Peyer's patch (tissue), 4 donors: Measurements from ENCODE around the gene TRAPPC3. TPM values are rescaled to one million over a fixed set of nuclear protein-coding genes. Genes with fewer than 3 reads are reported as not detected.
A peak's percentile ranks its signal among the peaks of the same experiment; 100 is the strongest.

Source experiments
- DNase-seq, 3 donors: peaks; one replicate each; pipeline ENCODE4 v3.0.0-alpha.2; 2017 to 2019
- H3K27ac ChIP-seq, 4 donors: fragments of 200-600 bp; sonication (generic); one replicate each; pipeline ENCODE4 v1.5.1; 2016 to 2019
- H3K27me3 ChIP-seq, 2 donors: fragments of 200-600 bp; sonication (generic); one replicate each; pipeline ENCODE4 v1.5.1; 2019
- H3K36me3 ChIP-seq, 3 donors: fragments of 200-600 bp; sonication (generic); one replicate each; pipeline ENCODE4 v1.5.1; 2016 to 2019
- H3K4me1 ChIP-seq, 4 donors: fragments of 200-600 bp; sonication (generic); one replicate each; pipeline ENCODE4 v1.5.1; 2016 to 2019
- H3K4me3 ChIP-seq, 4 donors: fragments of 200-600 bp; sonication (generic); 1 replicate in 3 of 4; 2 replicates in 1 of 4; pipeline ENCODE4 v1.5.1; 2016 to 2019; ENCODE audit warnings: mild to moderate bottlenecking in 1 of 4
- H3K9me3 ChIP-seq, 4 donors: fragments of 200-600 bp; sonication (generic); one replicate each; pipeline ENCODE4 v1.5.1; 2016 to 2019; ENCODE audit warnings: mild to moderate bottlenecking in 1 of 4
- POLR2A ChIP-seq, 2 donors: fragments of 450-650 bp; IDR thresholded peaks; one replicate each; pipeline ENCODE4 v1.5.1; 2017; ENCODE audit warnings: antibody characterized with exemption in 2 of 2, mild to moderate bottlenecking in 2 of 2, moderate library complexity in 2 of 2
- total RNA-seq, 4 donors: library from RNA; depleted of rRNA; stranded (reverse); fragments of >200 nt; gene quantifications; one replicate each; pipeline ENCODE4 v1.1.0, GENCODE V29; 2016
- TF ChIP-seq, protein P1 (sequence below), 6 experiments: fragments of 450-650 bp in 4 of 6; fragments of 200-600 bp in 2 of 6; sonication (generic) in 1 of 6; IDR thresholded peaks; one replicate each; pipeline ENCODE4 v1.5.1; 2017 to 2019; ENCODE audit warnings: antibody characterized with exemption in 6 of 6, mild to moderate bottlenecking in 3 of 6, moderate library complexity in 1 of 6

Gene TRAPPC3
- total RNA-seq, 4 donors from 2014 or later = 56.2 to 113 (median 73.7) TPM

GRCh38 chr1:36182734-36183133, 33.4 kb upstream of the TRAPPC3 start:
- H3K36me3 ChIP-seq = peaks cover 0 to 35% (median 0%) of the 10 kb centered on the region in 3 donors
- no peak for DNase-seq
- no peaks in the 10 kb centered on the region for H3K9me3 ChIP-seq
- no peaks in the 10 kb centered on the region for H3K27me3 ChIP-seq
- peaks cover 0 to 11% (median 0%) of the 10 kb centered on the region in 4 donors for H3K4me1 ChIP-seq
- no peak overlapping the region for H3K4me3 ChIP-seq
- H3K27ac ChIP-seq = peak overlapping the region in 1 of 4 donors; percentile 51
- TF ChIP-seq POLR2A (IDR thresholded peaks at IDR 0.05) = no peak
- TF ChIP-seq, protein P1, sequence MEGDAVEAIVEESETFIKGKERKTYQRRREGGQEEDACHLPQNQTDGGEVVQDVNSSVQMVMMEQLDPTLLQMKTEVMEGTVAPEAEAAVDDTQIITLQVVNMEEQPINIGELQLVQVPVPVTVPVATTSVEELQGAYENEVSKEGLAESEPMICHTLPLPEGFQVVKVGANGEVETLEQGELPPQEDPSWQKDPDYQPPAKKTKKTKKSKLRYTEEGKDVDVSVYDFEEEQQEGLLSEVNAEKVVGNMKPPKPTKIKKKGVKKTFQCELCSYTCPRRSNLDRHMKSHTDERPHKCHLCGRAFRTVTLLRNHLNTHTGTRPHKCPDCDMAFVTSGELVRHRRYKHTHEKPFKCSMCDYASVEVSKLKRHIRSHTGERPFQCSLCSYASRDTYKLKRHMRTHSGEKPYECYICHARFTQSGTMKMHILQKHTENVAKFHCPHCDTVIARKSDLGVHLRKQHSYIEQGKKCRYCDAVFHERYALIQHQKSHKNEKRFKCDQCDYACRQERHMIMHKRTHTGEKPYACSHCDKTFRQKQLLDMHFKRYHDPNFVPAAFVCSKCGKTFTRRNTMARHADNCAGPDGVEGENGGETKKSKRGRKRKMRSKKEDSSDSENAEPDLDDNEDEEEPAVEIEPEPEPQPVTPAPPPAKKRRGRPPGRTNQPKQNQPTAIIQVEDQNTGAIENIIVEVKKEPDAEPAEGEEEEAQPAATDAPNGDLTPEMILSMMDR (IDR thresholded peaks at IDR 0.05) = no peak

GRCh38 chr1:36179220-36179600, 29.9 kb upstream of the TRAPPC3 start:
- Histone ChIP-seq H3K36me3 (peaks cover 0 to 67% (median 0%) of the 10 kb centered on the region in 3 donors), H3K4me1 (peaks cover 0 to 24% (median 0%) of the 10 kb centered on the region in 4 donors), H3K4me3 (peak overlapping the region in 2 of 4 donors; percentile 44 to 45), H3K27ac (peak overlapping the region in 3 of 4 donors; percentile 40 to 81 (median 79)), H3K27me3 (no peaks in the 10 kb centered on the region), H3K9me3 (no peaks in the 10 kb centered on the region)
- TF ChIP-seq, protein P1 (IDR thresholded peaks at IDR 0.05) = no peak
- peak in 1 of 2 donors; percentile 37 for TF ChIP-seq POLR2A (IDR thresholded peaks at IDR 0.05)
- no peak for DNase-seq

- Histone ChIP-seq H3K4me3 (peak overlapping the region in 2 of 4 donors; percentile 44 to 45), H3K4me1 (peaks cover 0 to 26% (median 0%) of the 10 kb centered on the region in 4 donors), H3K9me3 (no peaks in the 10 kb centered on the region), H3K27me3 (no peaks in the 10 kb centered on the region), H3K27ac (peak overlapping the region in 3 of 4 donors; percentile 40 to 81 (median 79)), H3K36me3 (peaks cover 0 to 73% (median 0%) of the 10 kb centered on the region in 3 donors)
- peak in 2 of 3 donors; percentile 87 to 97 for DNase-seq
- TF ChIP-seq, protein P1 (IDR thresholded peaks at IDR 0.05) = no peak
- peak in 1 of 2 donors; percentile 53 for TF ChIP-seq POLR2A (IDR thresholded peaks at IDR 0.05)
Measured at GRCh38 chr1:36178471-36179219, 29.4 kb upstream of the TRAPPC3 start.

DNA sequence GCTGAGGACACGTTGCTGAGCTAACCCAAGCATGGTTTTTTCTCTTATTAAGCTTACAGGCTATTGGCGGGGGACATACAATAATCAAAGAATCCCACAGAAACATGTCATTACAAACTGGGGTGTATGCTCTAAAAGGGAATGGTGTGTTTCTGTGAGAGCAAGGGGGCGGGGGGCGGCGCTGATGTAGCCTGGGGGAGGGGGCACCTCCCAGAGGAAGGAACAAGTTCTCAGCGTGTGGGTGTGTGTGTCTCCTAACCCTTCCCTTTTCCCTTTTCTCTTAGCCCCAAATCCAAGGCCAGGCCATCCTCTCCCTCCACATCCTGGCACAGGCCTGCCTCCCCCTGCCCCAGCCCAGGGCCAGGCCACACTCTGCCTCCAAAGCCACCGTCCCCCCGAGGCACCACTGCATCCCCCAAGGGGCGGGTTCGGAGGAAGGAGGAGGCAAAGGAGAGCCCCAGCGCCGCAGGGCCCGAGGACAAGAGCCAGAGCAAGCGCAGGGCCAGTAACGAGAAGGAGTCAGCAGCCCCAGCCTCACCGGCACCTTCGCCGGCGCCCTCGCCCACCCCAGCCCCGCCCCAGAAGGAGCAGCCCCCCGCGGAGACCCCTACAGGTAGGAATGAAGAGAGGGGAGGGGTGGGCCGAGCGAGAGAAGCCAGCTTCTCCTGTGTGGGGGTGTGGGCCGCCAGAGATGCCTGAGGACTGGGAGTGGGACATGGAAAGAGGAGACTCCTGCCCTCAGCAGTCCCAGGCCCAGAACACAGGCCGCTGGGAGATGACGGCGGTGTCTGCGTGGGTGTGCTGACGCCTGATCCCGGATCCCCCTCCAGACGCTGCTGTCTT, 28.5 kb upstream of the TRAPPC3 start:
- peak overlapping the region in 2 of 4 donors; percentile 44 to 45 for H3K4me3 ChIP-seq
- peak overlapping the region in 2 of 4 donors; percentile 79 to 81 for H3K27ac ChIP-seq
- peaks cover 0 to 81% (median 0%) of the 10 kb centered on the region in 3 donors for H3K36me3 ChIP-seq

More for the DNA sequence above, 28.5 kb upstream of the TRAPPC3 start:
- DNase-seq = no peak
- TF ChIP-seq, protein P1 (IDR thresholded peaks at IDR 0.05) = no peak
- no peak for TF ChIP-seq POLR2A (IDR thresholded peaks at IDR 0.05)
- no peaks in the 10 kb centered on the region for H3K27me3 ChIP-seq
- peaks cover 0 to 26% (median 0%) of the 10 kb centered on the region in 4 donors for H3K4me1 ChIP-seq
- H3K9me3 ChIP-seq = no peaks in the 10 kb centered on the region
